Gastroesophageal sphincter (tissue), 4 donors: ENCODE measurements around the gene TEKT1. TPM values are rescaled to one million over a fixed set of nuclear protein-coding genes. Genes with fewer than 3 reads are reported as not detected.

Experiments used
- ATAC-seq: fragments of 150-250 bp; one replicate; pipeline ENCODE4 v1.9.1; 2016; ENCODE audit warnings: mild to moderate bottlenecking, moderate library complexity
- H3K27ac ChIP-seq, 4 donors: fragments of 200-600 bp; sonication (generic) in 3 of 4; 1 replicate in 3 of 4; 2 replicates in 1 of 4; pipeline ENCODE4 v1.5.1; 2016 to 2019
- H3K27me3 ChIP-seq: fragments of 200-600 bp; sonication (generic); one replicate; pipeline ENCODE4 v1.5.1; 2019
- H3K36me3 ChIP-seq, 2 donors: fragments of 200-600 bp; sonication (generic); one replicate each; pipeline ENCODE4 v1.5.1; 2019; ENCODE audit warnings: control low read depth in 1 of 2
- H3K4me1 ChIP-seq, 3 donors: fragments of 200-600 bp; sonication (generic); 1 replicate in 2 of 3; 2 replicates in 1 of 3; pipeline ENCODE4 v1.5.1; 2016 to 2019; ENCODE audit warnings: control low read depth in 2 of 3
- H3K4me3 ChIP-seq, 2 donors: fragments of 200-600 bp; sonication (generic); one replicate each; pipeline ENCODE4 v1.5.1; 2019; ENCODE audit warnings: mild to moderate bottlenecking in 1 of 2, moderate library complexity in 1 of 2
- H3K9me3 ChIP-seq, 3 donors: fragments of 200-600 bp; sonication (generic); one replicate each; pipeline ENCODE4 v1.5.1; 2017 to 2019; ENCODE audit warnings: control low read depth in 2 of 3
- EP300 ChIP-seq: sonication (generic); formaldehyde crosslinking; IDR thresholded peaks from one replicate; pipeline ENCODE4 v1.6.1; 2017; ENCODE audit warnings: antibody characterized with exemption, mild to moderate bottlenecking
- POLR2A ChIP-seq, 2 donors: fragments of 450-650 bp; IDR thresholded peaks; one replicate each; pipeline ENCODE4 v1.6.1; 2017; ENCODE audit warnings: antibody characterized with exemption in 2 of 2, mild to moderate bottlenecking in 2 of 2, moderate library complexity in 1 of 2
- POLR2AphosphoS5 ChIP-seq: sonication (generic); formaldehyde crosslinking; IDR thresholded peaks from one replicate; pipeline ENCODE4 v1.6.1; 2017; ENCODE audit warnings: antibody characterized with exemption
- WGBS, 2 donors: methylation state at CpG; one replicate each; pipeline ENCODE4 v1.1.5; 2018; ENCODE audit warnings: low coverage in 1 of 2; 5-methylcytosine and 5-hydroxymethylcytosine counted together
- total RNA-seq, 4 donors: library from RNA; depleted of rRNA; stranded (reverse); fragments of >200 nt; gene quantifications; one replicate each; pipeline ENCODE4 v1.1.0, GENCODE V29; 2016
- TF ChIP-seq, protein P1 (sequence below), 4 experiments: fragments of 200-600 bp in 2 of 4; fragments of 450-650 bp in 2 of 4; sonication (generic) in 1 of 4; IDR thresholded peaks; one replicate each; pipeline ENCODE4 v1.5.1; 2017 to 2019; ENCODE audit warnings: antibody characterized with exemption in 4 of 4, mild to moderate bottlenecking in 2 of 4, moderate library complexity in 2 of 4

Gene TEKT1
- total RNA-seq, 4 donors from 2014 or later, result 0.27 TPM; not detected in 3

DNA sequence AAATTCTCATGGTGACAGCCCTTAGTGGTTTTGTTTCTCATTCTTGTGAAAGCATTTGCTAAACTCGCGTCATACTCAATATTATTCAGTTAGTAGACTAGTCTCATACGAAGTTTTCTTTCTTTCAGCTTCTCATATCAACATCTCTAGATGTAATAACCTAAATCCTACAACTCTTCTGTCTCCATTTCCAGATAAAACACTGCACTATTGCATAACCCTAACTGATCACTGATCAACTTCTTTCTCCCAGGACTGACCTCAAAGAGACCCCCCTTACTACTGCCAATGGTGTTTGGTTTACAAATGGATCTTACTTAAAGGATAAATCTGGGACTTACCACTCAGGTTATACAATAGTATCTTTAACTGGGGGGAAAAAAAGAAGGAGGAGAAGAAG lies 36.3 kb upstream of the TEKT1 start:
- ATAC-seq, result no peak
- Histone ChIP-seq H3K27ac (no peak overlapping the region), H3K4me3 (no peak overlapping the region), H3K36me3 (no peaks in the 10 kb centered on the region), H3K27me3 (peaks cover 46% of the 10 kb centered on the region), H3K9me3 (no peaks in the 10 kb centered on the region), H3K4me1 (no peaks in the 10 kb centered on the region)
- TF ChIP-seq EP300, result no peak
- TF ChIP-seq POLR2AphosphoS5, result no peak
- TF ChIP-seq POLR2A (IDR thresholded peaks at IDR 0.05), result no peak
- TF ChIP-seq, protein P1, sequence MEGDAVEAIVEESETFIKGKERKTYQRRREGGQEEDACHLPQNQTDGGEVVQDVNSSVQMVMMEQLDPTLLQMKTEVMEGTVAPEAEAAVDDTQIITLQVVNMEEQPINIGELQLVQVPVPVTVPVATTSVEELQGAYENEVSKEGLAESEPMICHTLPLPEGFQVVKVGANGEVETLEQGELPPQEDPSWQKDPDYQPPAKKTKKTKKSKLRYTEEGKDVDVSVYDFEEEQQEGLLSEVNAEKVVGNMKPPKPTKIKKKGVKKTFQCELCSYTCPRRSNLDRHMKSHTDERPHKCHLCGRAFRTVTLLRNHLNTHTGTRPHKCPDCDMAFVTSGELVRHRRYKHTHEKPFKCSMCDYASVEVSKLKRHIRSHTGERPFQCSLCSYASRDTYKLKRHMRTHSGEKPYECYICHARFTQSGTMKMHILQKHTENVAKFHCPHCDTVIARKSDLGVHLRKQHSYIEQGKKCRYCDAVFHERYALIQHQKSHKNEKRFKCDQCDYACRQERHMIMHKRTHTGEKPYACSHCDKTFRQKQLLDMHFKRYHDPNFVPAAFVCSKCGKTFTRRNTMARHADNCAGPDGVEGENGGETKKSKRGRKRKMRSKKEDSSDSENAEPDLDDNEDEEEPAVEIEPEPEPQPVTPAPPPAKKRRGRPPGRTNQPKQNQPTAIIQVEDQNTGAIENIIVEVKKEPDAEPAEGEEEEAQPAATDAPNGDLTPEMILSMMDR (IDR thresholded peaks at IDR 0.05), result no peak
- WGBS, 2 donors, result 80 to 90% methylated on average over 3 of the region's 3 CpGs

DNA sequence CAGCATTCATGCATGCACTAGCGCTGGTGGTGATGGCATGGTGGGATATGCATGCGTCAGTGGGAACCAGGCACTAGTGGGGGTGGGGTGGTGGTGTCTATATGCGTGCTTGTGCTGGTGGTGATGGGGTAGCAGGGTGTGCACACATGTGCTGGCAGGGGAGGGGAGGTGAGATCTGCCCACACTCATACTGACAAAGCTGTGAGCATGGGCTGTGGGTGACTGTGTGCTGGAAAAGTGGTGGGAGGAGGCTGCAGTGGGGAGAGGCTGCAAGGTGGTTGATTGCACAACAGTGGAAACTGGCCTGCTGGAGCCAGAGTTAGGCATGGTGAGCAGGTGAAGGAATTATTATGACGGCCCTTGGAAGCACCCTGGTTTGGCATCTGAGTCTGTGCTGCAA lies 31.3 kb upstream of the TEKT1 start:
- Histone ChIP-seq H3K9me3 (no peaks in the 10 kb centered on the region), H3K4me3 (no peak overlapping the region), H3K4me1 (no peaks in the 10 kb centered on the region), H3K27ac (no peak overlapping the region), H3K27me3 (peaks cover 39% of the 10 kb centered on the region), H3K36me3 (no peaks in the 10 kb centered on the region)
- no peak for TF ChIP-seq POLR2AphosphoS5
- TF ChIP-seq, protein P1 (IDR thresholded peaks at IDR 0.05), result no peak
- no peak for TF ChIP-seq POLR2A (IDR thresholded peaks at IDR 0.05)
- no peak for TF ChIP-seq EP300
- no peak for ATAC-seq
- 88 to 90% methylated on average over 2 of the region's 4 CpGs for WGBS, 2 donors

DNA sequence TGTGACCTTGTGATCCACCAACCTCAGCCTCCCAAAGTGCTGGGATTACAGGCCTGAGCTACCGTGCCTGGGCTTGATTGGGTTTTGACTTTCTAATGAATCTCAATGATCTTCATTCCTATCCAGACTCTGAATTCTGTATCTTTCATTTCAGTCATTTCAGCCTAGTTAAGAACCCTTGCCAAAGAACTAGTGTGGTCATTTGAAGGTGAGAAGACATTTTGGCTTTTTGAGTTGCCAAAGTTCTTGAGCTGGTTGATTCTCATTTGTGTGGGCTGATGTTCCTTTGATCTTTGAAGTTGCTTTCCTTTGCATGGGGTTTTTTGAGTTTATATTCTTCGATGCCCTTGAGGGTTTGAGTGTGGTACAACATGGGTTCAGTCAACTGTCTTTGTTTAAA lies 30.6 kb upstream of the TEKT1 start:
- Histone ChIP-seq H3K36me3 (no peaks in the 10 kb centered on the region), H3K27ac (no peak overlapping the region), H3K4me3 (no peak overlapping the region), H3K4me1 (no peaks in the 10 kb centered on the region), H3K27me3 (peaks cover 33% of the 10 kb centered on the region), H3K9me3 (no peaks in the 10 kb centered on the region)
- WGBS, 2 donors, result 79 to 91% methylated on average over 2 of the region's 2 CpGs
- ATAC-seq, result no peak
- TF ChIP-seq POLR2AphosphoS5 (no peak), POLR2A (IDR thresholded peaks at IDR 0.05) (no peak), EP300 (no peak)
- TF ChIP-seq, protein P1 (IDR thresholded peaks at IDR 0.05), result no peak

DNA sequence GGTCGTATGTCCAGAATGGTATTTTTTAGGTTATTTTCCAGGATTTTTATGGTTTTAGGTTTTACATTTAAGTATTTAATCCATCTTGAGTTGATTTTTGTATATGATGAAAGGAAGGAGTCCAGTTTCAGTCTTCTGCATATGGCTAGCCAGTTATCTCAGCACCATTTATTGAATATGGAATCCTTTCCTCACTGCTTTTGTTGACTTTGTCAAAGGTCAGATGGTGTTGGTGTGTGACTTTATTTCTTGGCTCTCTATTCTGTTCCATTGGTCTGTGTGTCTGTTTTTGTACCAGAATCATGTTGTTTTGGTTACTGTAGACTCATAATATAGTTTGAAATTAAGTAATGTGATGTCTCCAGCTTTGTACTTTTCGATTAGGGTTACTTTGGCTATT lies 26.4 kb upstream of the TEKT1 start:
- peaks cover 38% of the 10 kb centered on the region for H3K27me3 ChIP-seq
- H3K4me1 ChIP-seq, result no peaks in the 10 kb centered on the region
- 77 to 78% methylated on average over 2 of the region's 2 CpGs for WGBS, 2 donors
- no peaks in the 10 kb centered on the region for H3K9me3 ChIP-seq
- no peak for ATAC-seq
- no peak for TF ChIP-seq POLR2A (IDR thresholded peaks at IDR 0.05)
- TF ChIP-seq POLR2AphosphoS5, result no peak
- TF ChIP-seq, protein P1 (IDR thresholded peaks at IDR 0.05), result no peak
- TF ChIP-seq EP300, result no peak
- H3K27ac ChIP-seq, result no peak overlapping the region
- no peak overlapping the region for H3K4me3 ChIP-seq
- H3K36me3 ChIP-seq, result no peaks in the 10 kb centered on the region

DNA sequence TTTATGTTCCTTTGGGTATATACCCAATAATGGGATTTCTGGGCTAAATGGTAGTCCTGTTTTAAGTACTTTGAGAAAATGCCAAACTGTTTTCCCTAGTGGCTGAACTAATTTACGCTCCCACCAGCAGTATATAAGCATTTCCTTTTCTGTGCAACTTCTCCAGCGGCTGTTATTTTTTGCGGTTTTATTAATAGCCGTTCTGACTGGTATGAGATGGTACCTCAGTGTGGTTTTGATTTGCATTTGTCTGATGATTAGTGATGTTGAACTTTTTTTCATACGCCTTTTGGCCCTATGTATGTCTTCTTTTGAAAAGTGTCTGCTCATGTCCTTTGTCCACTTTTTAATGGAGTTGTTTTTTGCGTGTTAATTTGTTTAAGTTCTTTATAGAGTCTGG lies 25.8 kb upstream of the TEKT1 start:
- no peaks in the 10 kb centered on the region for H3K4me1 ChIP-seq
- 80 to 100% methylated on average over 5 to 6 of the region's 6 CpGs for WGBS, 2 donors

More for the DNA sequence above, 25.8 kb upstream of the TEKT1 start:
- H3K9me3 ChIP-seq, result no peaks in the 10 kb centered on the region
- TF ChIP-seq POLR2A (IDR thresholded peaks at IDR 0.05) (no peak), POLR2AphosphoS5 (no peak), EP300 (no peak)
- TF ChIP-seq, protein P1 (IDR thresholded peaks at IDR 0.05), result no peak
- no peak for ATAC-seq
- no peaks in the 10 kb centered on the region for H3K36me3 ChIP-seq
- no peak overlapping the region for H3K4me3 ChIP-seq
- H3K27me3 ChIP-seq, result peaks cover 38% of the 10 kb centered on the region
- H3K27ac ChIP-seq, result no peak overlapping the region
